Kidney tubule cell (primary cell): ENCODE data around the gene RDH12.
"Not testable (repeated sequence)": the region's sequence is repeated elsewhere in the genome, so short reads cannot be mapped to it uniquely, and the experiment has no call there.

Experiments used
- DNase-seq: peaks from one replicate; pipeline ENCODE4 v3.0.0-alpha.2; 2018; ENCODE audit warnings: low spot score

Gene RDH12

GRCh38 chr14:67705211-67705610 is 3.5 kb downstream of the RDH12 start:
- peak; percentile 86 for DNase-seq

- DNase-seq: not testable (repeated sequence)
Measured at GRCh38 chr14:67709346-67709745, 7.7 kb downstream of the RDH12 start.

- DNase-seq: not testable (repeated sequence)
Measured at GRCh38 chr14:67709796-67710195, 8.1 kb downstream of the RDH12 start.

GRCh38 chr14:67710209-67710608 is 8.5 kb downstream of the RDH12 start:
- DNase-seq: no peak

- DNase-seq: no peak
Measured at GRCh38 chr14:67717048-67717447, 15.4 kb downstream of the RDH12 start.

GRCh38 chr14:67718265-67718664 is 16.6 kb downstream of the RDH12 start:
- no peak for DNase-seq

- DNase-seq: not testable (repeated sequence)
Measured at GRCh38 chr14:67719385-67719784, 17.7 kb downstream of the RDH12 start.

GRCh38 chr14:67719866-67720265 is 18.2 kb downstream of the RDH12 start:
- no peak for DNase-seq

GRCh38 chr14:67721875-67722274 is 20.2 kb downstream of the RDH12 start:
- no peak for DNase-seq

- DNase-seq: no peak
Measured at GRCh38 chr14:67722293-67722692, 20.6 kb downstream of the RDH12 start.

- no peak for DNase-seq
Measured at GRCh38 chr14:67725171-67725570, 23.5 kb downstream of the RDH12 start.

- DNase-seq: no peak
Measured at GRCh38 chr14:67727361-67727760, 25.7 kb downstream of the RDH12 start.

- DNase-seq: no peak
Measured at GRCh38 chr14:67728258-67728657, 26.6 kb downstream of the RDH12 start.

GRCh38 chr14:67729072-67729885 is 27.6 kb downstream of the RDH12 start:
- no peak for DNase-seq

- DNase-seq: peak; percentile 40
Measured at GRCh38 chr14:67733616-67734015, 31.9 kb downstream of the RDH12 start.

- DNase-seq: no peak
Measured at GRCh38 chr14:67734675-67735074, 33.0 kb downstream of the RDH12 start.

- DNase-seq: no peak
Measured at GRCh38 chr14:67735336-67736147, 33.9 kb downstream of the RDH12 start.

GRCh38 chr14:67736771-67737170 is 35.1 kb downstream of the RDH12 start:
- DNase-seq: no peak

GRCh38 chr14:67738740-67739504 is 37.2 kb downstream of the RDH12 start:
- DNase-seq: peak; percentile 90

- no peak for DNase-seq
Measured at GRCh38 chr14:67744046-67744445, 42.4 kb downstream of the RDH12 start.

- no peak for DNase-seq
Measured at GRCh38 chr14:67746927-67747326, 45.2 kb downstream of the RDH12 start.

GRCh38 chr14:67748312-67748711 is 46.6 kb downstream of the RDH12 start:
- DNase-seq: no peak
